ENCODE measurements around the gene SDK1. TPM values are rescaled to one million over a fixed set of nuclear protein-coding genes. Genes with fewer than 3 reads are reported as not detected.

Gene SDK1
- total RNA-seq, 1 donor from 2014 or later: 0.26 TPM

DNA sequence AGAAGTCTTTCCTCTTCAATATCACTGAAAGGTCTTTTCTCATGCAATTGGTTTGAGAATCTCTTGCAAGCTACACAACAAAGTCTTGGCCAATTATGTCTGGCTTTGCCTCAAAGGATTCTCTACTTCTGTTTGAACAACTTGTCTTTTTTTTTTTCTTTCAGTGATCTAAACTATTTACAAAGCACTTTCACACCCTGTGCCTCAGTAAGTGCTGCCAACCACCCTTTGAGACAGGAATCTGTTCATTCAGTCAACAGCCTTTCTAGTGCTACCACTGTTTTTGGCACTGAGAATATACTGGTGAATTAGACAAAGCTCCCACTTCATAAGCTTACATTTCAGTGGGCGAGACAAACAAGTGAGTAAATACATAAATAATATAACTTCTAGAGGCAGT, 26.9 kb upstream of the SDK1 start:
- Histone ChIP-seq H3K36me3 (ENCODE audit: control insufficient read depth, insufficient read depth, low read length) (no peaks in the 10 kb centered on the region), H3K27me3 (ENCODE audit: control insufficient read depth, insufficient read depth, low read length) (no peaks in the 10 kb centered on the region), H3K4me3 (ENCODE audit: low read depth, low read length) (no peak overlapping the region)
- FAIRE-seq (no peak), DNase-seq (ENCODE audit: low read depth) (no peak)
- TF ChIP-seq, protein P1, sequence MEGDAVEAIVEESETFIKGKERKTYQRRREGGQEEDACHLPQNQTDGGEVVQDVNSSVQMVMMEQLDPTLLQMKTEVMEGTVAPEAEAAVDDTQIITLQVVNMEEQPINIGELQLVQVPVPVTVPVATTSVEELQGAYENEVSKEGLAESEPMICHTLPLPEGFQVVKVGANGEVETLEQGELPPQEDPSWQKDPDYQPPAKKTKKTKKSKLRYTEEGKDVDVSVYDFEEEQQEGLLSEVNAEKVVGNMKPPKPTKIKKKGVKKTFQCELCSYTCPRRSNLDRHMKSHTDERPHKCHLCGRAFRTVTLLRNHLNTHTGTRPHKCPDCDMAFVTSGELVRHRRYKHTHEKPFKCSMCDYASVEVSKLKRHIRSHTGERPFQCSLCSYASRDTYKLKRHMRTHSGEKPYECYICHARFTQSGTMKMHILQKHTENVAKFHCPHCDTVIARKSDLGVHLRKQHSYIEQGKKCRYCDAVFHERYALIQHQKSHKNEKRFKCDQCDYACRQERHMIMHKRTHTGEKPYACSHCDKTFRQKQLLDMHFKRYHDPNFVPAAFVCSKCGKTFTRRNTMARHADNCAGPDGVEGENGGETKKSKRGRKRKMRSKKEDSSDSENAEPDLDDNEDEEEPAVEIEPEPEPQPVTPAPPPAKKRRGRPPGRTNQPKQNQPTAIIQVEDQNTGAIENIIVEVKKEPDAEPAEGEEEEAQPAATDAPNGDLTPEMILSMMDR (IDR thresholded peaks at IDR 0.05; ENCODE audit: insufficient read depth, low read length, severe bottlenecking): no peak

DNA sequence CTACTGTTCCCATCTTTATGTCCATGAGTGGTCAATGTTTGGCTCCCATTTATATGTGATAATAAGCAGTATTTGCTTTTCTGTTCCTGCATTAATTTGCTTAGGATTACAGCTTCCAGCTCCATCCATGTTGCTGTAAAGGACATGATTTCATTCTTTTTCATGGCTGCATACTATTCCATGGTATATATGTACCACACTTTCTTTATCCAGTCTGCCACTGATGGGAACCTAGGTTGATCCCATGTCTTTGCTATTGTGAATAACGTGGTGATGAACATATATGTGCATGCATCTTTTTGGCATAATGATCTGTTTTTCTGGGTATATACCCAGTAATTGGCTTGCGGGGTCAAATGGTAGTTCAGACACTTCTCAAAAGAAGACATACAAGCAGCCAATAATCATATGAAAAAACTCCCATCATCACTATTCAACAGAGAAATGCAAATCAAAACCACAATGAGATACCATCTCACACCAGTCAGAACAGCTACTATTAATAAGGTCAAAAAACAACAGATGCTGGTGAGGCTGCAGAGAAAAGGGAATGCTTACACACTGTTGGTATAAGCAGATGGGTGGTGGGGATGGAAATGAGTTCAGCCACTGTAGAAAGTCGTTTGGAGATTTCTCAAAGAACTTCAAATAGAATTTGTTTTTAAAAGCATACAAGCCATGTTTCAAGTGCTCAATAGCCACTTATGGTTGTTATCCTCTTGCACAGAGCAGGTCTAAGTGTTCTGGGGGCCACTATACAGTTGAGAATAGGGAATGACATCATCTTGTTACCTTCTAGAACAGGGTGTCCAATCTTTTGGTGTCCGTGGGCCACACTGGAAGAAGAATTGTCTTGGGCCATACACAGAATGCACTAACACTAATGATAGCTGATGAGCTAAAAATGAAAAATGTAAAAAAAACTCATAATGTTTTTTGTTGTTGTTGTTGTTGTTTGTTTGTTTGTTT, 23.2 kb upstream of the SDK1 start:
- Histone ChIP-seq H3K36me3 (ENCODE audit: control insufficient read depth, insufficient read depth, low read length) (no peaks in the 10 kb centered on the region), H3K27me3 (ENCODE audit: control insufficient read depth, insufficient read depth, low read length) (peaks cover 2% of the 10 kb centered on the region), H3K4me3 (ENCODE audit: low read depth, low read length) (no peak overlapping the region)
- DNase-seq (ENCODE audit: low read depth) (no peak), FAIRE-seq (no peak)
- TF ChIP-seq, protein P1 (IDR thresholded peaks at IDR 0.05; ENCODE audit: insufficient read depth, low read length, severe bottlenecking): no peak

DNA sequence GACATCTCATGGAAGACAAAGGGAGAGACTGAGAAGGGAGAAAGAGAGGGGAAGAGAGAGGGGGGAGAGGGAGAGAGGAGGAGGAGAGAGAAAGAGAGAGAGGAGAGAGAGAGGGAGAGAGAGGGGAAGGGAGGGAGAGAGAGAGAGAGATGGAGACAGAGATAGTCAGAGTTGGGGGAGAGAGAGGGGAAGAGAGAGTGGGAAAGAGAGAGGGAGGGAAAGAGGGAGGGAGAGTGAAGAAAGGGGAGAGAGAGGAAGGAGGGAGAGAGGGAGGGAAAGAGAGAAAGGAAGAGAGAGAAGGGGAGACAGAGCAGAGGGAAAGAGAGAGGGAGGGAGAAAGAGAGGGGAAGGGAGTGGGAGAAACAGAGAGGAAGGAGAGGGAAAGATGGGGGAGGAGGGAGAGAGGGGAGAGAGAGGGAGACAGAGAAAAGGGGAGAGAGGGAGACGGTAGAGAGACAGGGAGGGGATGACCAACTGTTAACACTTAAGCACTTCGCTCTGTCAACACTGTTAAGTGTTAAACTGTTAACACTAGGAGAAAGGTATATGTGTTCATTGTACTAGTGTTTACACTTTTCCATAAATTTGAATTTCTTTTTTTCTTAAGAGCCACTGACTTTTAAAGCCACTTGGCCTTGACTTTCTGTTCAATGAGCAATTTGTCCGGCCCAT, 21.8 kb upstream of the SDK1 start:
- TF ChIP-seq, protein P1 (IDR thresholded peaks at IDR 0.05; ENCODE audit: insufficient read depth, low read length, severe bottlenecking): no peak
- no peaks in the 10 kb centered on the region for H3K36me3 ChIP-seq (ENCODE audit: control insufficient read depth, insufficient read depth, low read length)
- no peak overlapping the region for H3K4me3 ChIP-seq (ENCODE audit: low read depth, low read length)
- H3K27me3 ChIP-seq (ENCODE audit: control insufficient read depth, insufficient read depth, low read length): peaks cover 2% of the 10 kb centered on the region
- no peak for DNase-seq (ENCODE audit: low read depth)
- FAIRE-seq: no peak

DNA sequence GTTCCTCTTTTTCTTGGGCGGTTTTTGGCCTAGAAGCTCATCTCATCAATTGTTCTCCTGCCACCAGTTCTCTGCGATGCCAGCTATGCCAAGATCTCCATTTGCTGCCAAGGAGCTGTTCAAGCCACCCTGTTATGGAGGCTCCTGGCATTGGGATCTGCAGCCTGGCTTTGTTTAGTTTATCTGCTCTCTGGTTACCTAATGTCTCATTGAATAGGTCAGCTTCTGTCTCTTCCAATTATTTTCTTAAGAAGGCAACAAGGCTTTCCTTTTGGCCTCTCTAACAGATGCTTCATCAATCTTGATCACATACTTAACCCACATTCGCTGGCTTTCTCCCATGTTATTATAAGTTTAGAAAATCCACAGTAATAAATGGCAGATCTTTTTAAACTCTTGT, 20.6 kb upstream of the SDK1 start:
- DNase-seq (ENCODE audit: low read depth) (no peak), FAIRE-seq (no peak)
- H3K27me3 ChIP-seq (ENCODE audit: control insufficient read depth, insufficient read depth, low read length): peaks cover 2% of the 10 kb centered on the region
- H3K36me3 ChIP-seq (ENCODE audit: control insufficient read depth, insufficient read depth, low read length): no peaks in the 10 kb centered on the region
- TF ChIP-seq, protein P1 (IDR thresholded peaks at IDR 0.05; ENCODE audit: insufficient read depth, low read length, severe bottlenecking): no peak
- H3K4me3 ChIP-seq (ENCODE audit: low read depth, low read length): no peak overlapping the region

DNA sequence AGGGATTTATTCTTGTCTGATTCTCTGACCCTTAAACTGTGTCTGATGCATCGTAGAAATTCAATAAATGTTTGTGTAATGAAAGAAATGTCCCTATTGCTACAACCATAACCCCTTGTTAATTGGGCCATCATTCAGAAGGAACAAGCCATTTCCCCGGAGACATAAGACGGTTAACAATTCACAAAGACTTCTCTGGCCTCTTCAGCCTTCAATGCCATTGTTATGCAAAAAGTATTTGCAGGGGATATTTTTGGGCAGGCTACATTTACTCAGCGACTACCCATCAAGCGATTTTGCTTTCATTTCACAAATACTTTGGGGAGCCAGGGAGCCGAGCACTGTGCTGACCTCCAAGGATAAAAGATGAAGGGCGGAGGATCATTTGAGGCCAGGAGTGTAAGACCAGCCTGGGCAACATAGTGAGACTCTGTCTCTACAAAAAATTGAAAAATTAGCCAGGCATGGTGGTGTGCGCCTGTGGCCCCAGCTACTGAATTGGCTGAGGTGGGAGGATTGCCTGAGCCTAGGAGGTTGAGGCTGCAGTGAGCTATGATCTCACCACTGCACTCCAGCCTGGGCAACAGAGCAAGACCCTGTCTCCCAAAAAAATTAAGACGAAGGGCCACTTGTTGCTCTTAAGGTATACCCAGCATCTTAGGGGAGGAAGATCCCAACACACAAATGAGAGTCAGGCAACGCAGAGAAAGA, 20.0 kb upstream of the SDK1 start:
- Histone ChIP-seq H3K36me3 (ENCODE audit: control insufficient read depth, insufficient read depth, low read length) (no peaks in the 10 kb centered on the region), H3K4me3 (ENCODE audit: low read depth, low read length) (no peak overlapping the region), H3K27me3 (ENCODE audit: control insufficient read depth, insufficient read depth, low read length) (peaks cover 2% of the 10 kb centered on the region)
- DNase-seq (ENCODE audit: low read depth) (no peak), FAIRE-seq (no peak)
- TF ChIP-seq, protein P1 (IDR thresholded peaks at IDR 0.05; ENCODE audit: insufficient read depth, low read length, severe bottlenecking): no peak
